IMR-90 (cell line): Measurements from ENCODE around the gene GTF3C4. TPM values are rescaled to one million over a fixed set of nuclear protein-coding genes. Genes with fewer than 3 reads are reported as not detected.

Experiments
- ATAC-seq: fragments of 200-7000 bp; cut with Tn5 transposase; 2 replicates; pipeline ENCODE4 v1.9.1; 2020; ENCODE audit warnings: low read depth, mild to moderate bottlenecking, moderate library complexity
- BruUV-seq: library from RNA; stranded (reverse); fragments of 400-500 nt; replicated peaks from 2 replicates; lab custom pipeline; 2021; lab: Mats Ljungman, UMichigan
- CTCF ChIA-PET: fragments of 300-600 bp; formaldehyde crosslinking; extraction: SDS; loops from one replicate; lab custom pipeline; 2021; ENCODE audit warnings: antibody characterized with exemption; lab: Yijun Ruan, JAX
- POLR2A ChIA-PET: fragments of 300-600 bp; sonication (Branson Sonifier 250); formaldehyde crosslinking; loops from one replicate; lab custom pipeline; 2022; ENCODE audit warnings: antibody characterized with exemption; ENCODE audit not compliant: unreplicated experiment; lab: Charles Lee
- DNase-seq: peaks from one replicate; pipeline ENCODE4 v3.0.0; 2013
- H2AFZ ChIP-seq: replicated peaks from 2 replicates; pipeline ENCODE3; 2013; ENCODE audit warnings: low read length, mild to moderate bottlenecking; ENCODE audit not compliant: poor library complexity
- H2AK5ac ChIP-seq: 2 replicates; pipeline ENCODE4 v1.6.1; 2013; ENCODE audit warnings: low read depth, low read length, inconsistent platforms
- H2AK9ac ChIP-seq: replicated peaks from 2 replicates; pipeline ENCODE3; 2013; ENCODE audit warnings: mild to moderate bottlenecking, low read depth, low read length, moderate library complexity; ENCODE audit not compliant: poor library complexity
- H2BK120ac ChIP-seq: 2 replicates; pipeline ENCODE4 v1.6.1; 2013; ENCODE audit warnings: low read depth, low read length, inconsistent platforms
- H2BK15ac ChIP-seq: 3 replicates; pipeline ENCODE4 v1.6.1; 2013; ENCODE audit warnings: low read depth, low read length, inconsistent platforms
- H2BK20ac ChIP-seq: 2 replicates; pipeline ENCODE4 v1.6.1; 2013; ENCODE audit warnings: low read depth, mild to moderate bottlenecking, inconsistent platforms, low read length, moderate library complexity
- H2BK5ac ChIP-seq: 2 replicates; pipeline ENCODE4 v1.6.1; 2013; ENCODE audit warnings: mild to moderate bottlenecking, low read depth, low read length, inconsistent platforms; ENCODE audit not compliant: poor library complexity, severe bottlenecking
- H3K14ac ChIP-seq: replicated peaks from 2 replicates; pipeline ENCODE4 v1.6.1; 2013; ENCODE audit warnings: low read depth, low read length, inconsistent platforms
- H3K18ac ChIP-seq: 2 replicates; pipeline ENCODE4 v1.6.1; 2013; ENCODE audit warnings: low read depth, low read length, control low read depth
- H3K23ac ChIP-seq: 2 replicates; pipeline ENCODE4 v1.6.1; 2013; ENCODE audit warnings: low read depth, low read length, inconsistent platforms
- H3K27ac ChIP-seq: 2 replicates; pipeline ENCODE4 v1.5.1; 2013; ENCODE audit warnings: mild to moderate bottlenecking, control low read depth, low read length; ENCODE audit not compliant: insufficient read depth
- H3K27me3 ChIP-seq: 2 replicates; pipeline ENCODE4 v1.6.1; 2013; ENCODE audit warnings: low read length; ENCODE audit not compliant: control insufficient read depth, insufficient read depth
- H3K36me3 ChIP-seq: 2 replicates; pipeline ENCODE4 v1.6.1; 2013; ENCODE audit warnings: low read length, mixed read lengths; ENCODE audit not compliant: control insufficient read depth, insufficient read depth
- H3K4ac ChIP-seq: 2 replicates; pipeline ENCODE4 v1.6.1; 2013; ENCODE audit warnings: low read depth, low read length, inconsistent platforms
- H3K4me1 ChIP-seq: 2 replicates; pipeline ENCODE4 v1.6.1; 2013; ENCODE audit warnings: low read length, mixed read lengths; ENCODE audit not compliant: control insufficient read depth, insufficient read depth
- H3K4me2 ChIP-seq: 2 replicates; pipeline ENCODE4 v1.6.1; 2013; ENCODE audit warnings: low read depth, mild to moderate bottlenecking, control low read depth, low read length, moderate library complexity
- H3K4me3 ChIP-seq: 2 replicates; pipeline ENCODE4 v1.5.1; 2013; ENCODE audit warnings: low read depth, mild to moderate bottlenecking, control low read depth, low read length, moderate library complexity; ENCODE audit not compliant: insufficient read depth
- H3K56ac ChIP-seq: 2 replicates; pipeline ENCODE4 v1.6.1; 2013; ENCODE audit warnings: low read length, inconsistent platforms; ENCODE audit not compliant: insufficient read depth; ENCODE audit errors: extremely low read depth
- H3K79me1 ChIP-seq, 2 experiments: 2 replicates each; pipeline ENCODE4 v1.6.1; 2013; ENCODE audit warnings: low read length in 2 of 2, inconsistent platforms in 1 of 2, low read depth in 1 of 2
- H3K9ac ChIP-seq: 2 replicates; pipeline ENCODE4 v1.6.1; 2013; ENCODE audit warnings: low read depth, low read length, control low read depth
- H3K9me1 ChIP-seq: 2 replicates; pipeline ENCODE4 v1.6.1; 2013; ENCODE audit warnings: low read length, inconsistent platforms; ENCODE audit not compliant: insufficient read depth
- H3K9me3 ChIP-seq: 2 replicates; pipeline ENCODE4 v1.6.1; 2013; ENCODE audit warnings: low read length; ENCODE audit not compliant: control insufficient read depth, insufficient read depth
- H4K20me1 ChIP-seq: 2 replicates; pipeline ENCODE4 v1.6.1; 2013; ENCODE audit warnings: low read length, inconsistent platforms; ENCODE audit not compliant: insufficient read depth
- H4K5ac ChIP-seq: 2 replicates; pipeline ENCODE4 v1.6.1; 2013; ENCODE audit warnings: mild to moderate bottlenecking, low read depth, low read length, control low read depth
- H4K8ac ChIP-seq, 2 experiments: 2 replicates each; pipeline ENCODE4 v1.6.1; 2013; ENCODE audit warnings: low read depth in 2 of 2, low read length in 2 of 2, control low read depth in 1 of 2, inconsistent platforms in 1 of 2
- H4K91ac ChIP-seq: 2 replicates; pipeline ENCODE4 v1.6.1; 2013; ENCODE audit warnings: low read depth, low read length, inconsistent platforms; ENCODE audit not compliant: insufficient read depth
- BHLHE40 ChIP-seq: fragments of 150-350 bp; IDR thresholded peaks from 2 replicates; pipeline ENCODE4 v1.6.1; 2016; ENCODE audit warnings: mild to moderate bottlenecking, low read depth, low read length
- CEBPB ChIP-seq: IDR thresholded peaks from 2 replicates; pipeline ENCODE4 v1.6.1; 2012; ENCODE audit warnings: low read depth, low read length, improper control_type of control experiment
- CHD1 ChIP-seq: IDR thresholded peaks from 2 replicates; pipeline ENCODE4 v1.6.1; 2012; ENCODE audit warnings: low read depth, low read length, improper control_type of control experiment
- MAFK ChIP-seq: IDR thresholded peaks from 2 replicates; pipeline ENCODE4 v1.6.1; 2012; ENCODE audit warnings: low read depth, low read length, improper control_type of control experiment
- MXI1 ChIP-seq: IDR thresholded peaks from 2 replicates; pipeline ENCODE4 v1.6.1; 2012; ENCODE audit warnings: low read depth, mild to moderate bottlenecking, low read length, moderate library complexity, borderline replicate concordance
- RAD21 ChIP-seq: IDR thresholded peaks from 2 replicates; pipeline ENCODE4 v1.6.1; 2012; ENCODE audit warnings: low read length, improper control_type of control experiment
- RCOR1 ChIP-seq: IDR thresholded peaks from 2 replicates; pipeline ENCODE4 v1.6.1; 2012; ENCODE audit warnings: mild to moderate bottlenecking, low read length, improper control_type of control experiment; ENCODE audit not compliant: insufficient replicate concordance
- SMC3 ChIP-seq: fragments of 150-350 bp; IDR thresholded peaks from 2 replicates; pipeline ENCODE4 v1.6.1; 2016; ENCODE audit warnings: low read depth, mild to moderate bottlenecking, antibody characterized with exemption, low read length, moderate library complexity
- WGBS, 2 experiments: methylation state at CpG; one replicate each; pipeline versions ENCODE4 v1.1.5 to v1.1.7; 2013; ENCODE audit warnings: missing lambda C conversion rate in 2 of 2; ENCODE audit not compliant: insufficient read length in 1 of 2; ENCODE audit errors: extremely low coverage in 2 of 2; 5-methylcytosine and 5-hydroxymethylcytosine counted together
- dilution Hi-C: fragments of 300-500 bp; cut with HindIII; formaldehyde crosslinking; loops from one replicate; pipeline ENCODE4 v1.14.3; 2018; ENCODE audit warnings: low sequenced_read_pairs; ENCODE audit not compliant: unreplicated experiment
- in situ Hi-C: fragments of 300-500 bp; cut with MboI; formaldehyde crosslinking; loops from 3 replicates; pipeline ENCODE4 v1.14.3; 2019; ENCODE audit warnings: low sequenced_read_pairs, inconsistent platforms, mixed read lengths
- intact Hi-C: fragments of 100-400 bp; cut with micrococcal nuclease; formaldehyde crosslinking; loops from 2 replicates; pipeline ENCODE4 v1.10.0; 2022
- polyA plus RNA-seq, 3 experiments: library from polyadenylated mRNA; depleted of rRNA; stranded (reverse); fragments of >200 nt; gene quantifications; 2 replicates each; pipeline ENCODE4 v1.2.3, GENCODE V29; 2012; ENCODE audit warnings: low replicate concordance in 1 of 3
- total RNA-seq: library from RNA; depleted of rRNA; stranded (reverse); fragments of >200 nt; gene quantifications from 2 replicates; pipeline ENCODE4 v1.2.3, GENCODE V29; 2012
- TF ChIP-seq, protein P1 (sequence below): conservative IDR thresholded peaks from 2 replicates; pipeline ENCODE4 v1.5.1; 2012; ENCODE audit warnings: mild to moderate bottlenecking, low read depth, low read length, improper control_type of control experiment

The GTF3C4 gene
- total and polyA plus RNA-seq, 2 of the 4 experiments (the other 2 are of a cell fraction), result 4.7 to 16.5 TPM

- dilution Hi-C loops, result no loop called here
- POLR2A ChIA-PET, result no interaction called here
- peaks cover 62% of the 10 kb centered on the region for H3K27me3 ChIP-seq
Observed at GRCh38 chr9:132743931-132744479, 73.7 kb downstream of the GTF3C4 start.

More at GRCh38 chr9:132743931-132744479, 73.7 kb downstream of the GTF3C4 start:
- Histone ChIP-seq H3K79me1 (no peaks in the 10 kb centered on the region), H3K9ac (no peak overlapping the region), H3K27ac (no peak overlapping the region), H4K5ac (no peak overlapping the region), H3K4me3 (no peak overlapping the region), H2BK120ac (no peak overlapping the region), H2BK20ac (no peak overlapping the region), H2AFZ (no peak overlapping the region), H4K20me1 (no peaks in the 10 kb centered on the region), H3K36me3 (no peaks in the 10 kb centered on the region), H4K91ac (no peak overlapping the region), H3K18ac (no peak overlapping the region), H2AK9ac (no peak overlapping the region), H2BK5ac (no peak overlapping the region), H3K9me1 (no peaks in the 10 kb centered on the region), H4K8ac (no peak overlapping the region), H3K4me2 (no peak overlapping the region), H3K9me3 (peaks cover 7% of the 10 kb centered on the region), H2AK5ac (no peak overlapping the region), H3K14ac (no peak overlapping the region), H3K23ac (no peak overlapping the region), H3K56ac (no peak overlapping the region), H3K4ac (no peak overlapping the region), H3K4me1 (no peaks in the 10 kb centered on the region), H2BK15ac (no peak overlapping the region)
- intact Hi-C loops, result no loop called here
- in situ Hi-C loops, result no loop called here
- TF ChIP-seq MXI1, result no peak
- no peak for TF ChIP-seq CEBPB
- TF ChIP-seq, protein P1, sequence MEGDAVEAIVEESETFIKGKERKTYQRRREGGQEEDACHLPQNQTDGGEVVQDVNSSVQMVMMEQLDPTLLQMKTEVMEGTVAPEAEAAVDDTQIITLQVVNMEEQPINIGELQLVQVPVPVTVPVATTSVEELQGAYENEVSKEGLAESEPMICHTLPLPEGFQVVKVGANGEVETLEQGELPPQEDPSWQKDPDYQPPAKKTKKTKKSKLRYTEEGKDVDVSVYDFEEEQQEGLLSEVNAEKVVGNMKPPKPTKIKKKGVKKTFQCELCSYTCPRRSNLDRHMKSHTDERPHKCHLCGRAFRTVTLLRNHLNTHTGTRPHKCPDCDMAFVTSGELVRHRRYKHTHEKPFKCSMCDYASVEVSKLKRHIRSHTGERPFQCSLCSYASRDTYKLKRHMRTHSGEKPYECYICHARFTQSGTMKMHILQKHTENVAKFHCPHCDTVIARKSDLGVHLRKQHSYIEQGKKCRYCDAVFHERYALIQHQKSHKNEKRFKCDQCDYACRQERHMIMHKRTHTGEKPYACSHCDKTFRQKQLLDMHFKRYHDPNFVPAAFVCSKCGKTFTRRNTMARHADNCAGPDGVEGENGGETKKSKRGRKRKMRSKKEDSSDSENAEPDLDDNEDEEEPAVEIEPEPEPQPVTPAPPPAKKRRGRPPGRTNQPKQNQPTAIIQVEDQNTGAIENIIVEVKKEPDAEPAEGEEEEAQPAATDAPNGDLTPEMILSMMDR, result no peak
- TF ChIP-seq RAD21, result no peak
- TF ChIP-seq SMC3, result no peak
- no peak for TF ChIP-seq CHD1
- no peak for TF ChIP-seq RCOR1
- no peak for TF ChIP-seq BHLHE40
- no peak for TF ChIP-seq MAFK
- DNase-seq (no peak), ATAC-seq (no peak)
- no TSS peak for BruUV-seq
- CTCF ChIA-PET, result no interaction called here
- WGBS, 2 experiments, result 33% methylated on average over 5 of the region's 13 CpGs; no CpG with 5 or more reads in 1 of the 2 experiments
